Endodermal cell (in vitro differentiated cells): ENCODE measurements around the gene MBP. TPM values are rescaled to one million over a fixed set of nuclear protein-coding genes. Genes with fewer than 3 reads are reported as not detected.

Source experiments
- DNase-seq: peaks from one replicate; pipeline ENCODE4 v3.0.0-alpha.2; 2017
- H3K27ac ChIP-seq: 2 replicates; pipeline ENCODE4 v1.5.1; 2013; ENCODE audit warnings: mild to moderate bottlenecking, low read depth, low read length, moderate library complexity
- H3K27me3 ChIP-seq: 2 replicates; pipeline ENCODE4 v1.6.1; 2013; ENCODE audit warnings: mild to moderate bottlenecking, low read length, moderate library complexity; ENCODE audit not compliant: insufficient read depth, control insufficient read depth, poor library complexity, severe bottlenecking
- H3K36me3 ChIP-seq: 2 replicates; pipeline ENCODE4 v1.7.0; 2013; ENCODE audit warnings: mild to moderate bottlenecking, low read length, moderate library complexity; ENCODE audit not compliant: control insufficient read depth, insufficient read depth
- H3K4me1 ChIP-seq: one replicate; pipeline ENCODE4 v1.7.0; 2013; ENCODE audit warnings: low read length; ENCODE audit not compliant: control insufficient read depth, insufficient read depth
- H3K4me3 ChIP-seq: 2 replicates; pipeline ENCODE4 v1.5.1; 2013; ENCODE audit warnings: mild to moderate bottlenecking, low read length, moderate library complexity
- H3K9ac ChIP-seq: 2 replicates; pipeline ENCODE4 v1.6.1; 2013; ENCODE audit warnings: mild to moderate bottlenecking, low read length, moderate library complexity; ENCODE audit not compliant: poor library complexity, severe bottlenecking; ENCODE audit errors: extremely low read depth
- H3K9me3 ChIP-seq: 2 replicates; pipeline ENCODE4 v1.6.1; 2013; ENCODE audit warnings: mild to moderate bottlenecking, low read length, moderate library complexity; ENCODE audit not compliant: control insufficient read depth
- H3K27ac Mint-ChIP-seq: 2 replicates; pipeline ENCODE4 v1.8.0; 2020; ENCODE audit warnings: mixed read lengths
- H3K27me3 Mint-ChIP-seq: 2 replicates; pipeline ENCODE4 v1.8.0; 2021; ENCODE audit warnings: mild to moderate bottlenecking, mixed read lengths; ENCODE audit not compliant: insufficient read depth
- H3K36me3 Mint-ChIP-seq: 2 replicates; pipeline ENCODE4 v1.8.0; 2020; ENCODE audit warnings: low read depth, mixed read lengths
- H3K4me1 Mint-ChIP-seq: 2 replicates; pipeline ENCODE4 v1.8.0; 2020; ENCODE audit warnings: mixed read lengths
- H3K4me3 Mint-ChIP-seq: 2 replicates; pipeline ENCODE4 v1.8.0; 2020; ENCODE audit warnings: mild to moderate bottlenecking, moderate library complexity, mixed read lengths
- H3K9me3 Mint-ChIP-seq: 2 replicates; pipeline ENCODE4 v1.8.0; 2020; ENCODE audit warnings: mild to moderate bottlenecking, mixed read lengths
- WGBS, 2 experiments: methylation state at CpG; one replicate each; pipeline versions ENCODE4 v1.1.5 to v1.1.7; 2013; ENCODE audit warnings: missing lambda C conversion rate in 2 of 2, mixed read lengths in 1 of 2; ENCODE audit not compliant: insufficient coverage in 1 of 2, insufficient read length in 1 of 2; 5-methylcytosine and 5-hydroxymethylcytosine counted together
- long read RNA-seq, 4 experiments: library from polyadenylated mRNA in 2 of 4; library from RNA in 1 of 4; library from capped mRNA in 1 of 4; stranded (forward) in 3 of 4; unstranded in 1 of 4; transcript quantifications; one replicate each; pipeline ENCODE4 v2.0.0, GENCODE V29; 2020 to 2021; ENCODE audit warnings: inconsistent platforms in 1 of 4
- polyA plus RNA-seq, 2 experiments: library from polyadenylated mRNA; stranded (reverse); fragments of 50-300 nt; gene quantifications; one replicate each; pipeline ENCODE4 v1.2.3, GENCODE V29; 2013
- total RNA-seq, 2 donors: library from RNA; stranded (reverse); fragmentation: NEBNext Ultra II Directional in 1 of 2; extraction: Animal tissue kit (Norgen Biotek cat#: 25700) in 1 of 2; gene quantifications; 2 replicates in 1 of 2; 3 replicates in 1 of 2; pipeline ENCODE4 v1.2.1, GENCODE V29; 2021
- TF ChIP-seq, protein P1 (sequence below): fragments of 200-600 bp; sonication (generic); conservative IDR thresholded peaks from 2 replicates; pipeline ENCODE4 v1.5.0; 2021; ENCODE audit warnings: antibody characterized with exemption, mild to moderate bottlenecking

The MBP gene
- total RNA-seq, result 10 to 100 TPM; 16.3 to 19.0 TPM
- 2.6 TPM for polyA plus RNA-seq (2013, experiment 1 of 2)
- 2.1 TPM for polyA plus RNA-seq (2013, experiment 2 of 2)
- long read RNA-seq, experiment 1, partial matches to known transcripts, result 0 of 11 reads
- long read RNA-seq, experiment 1, other reads (novel, unspliced or antisense), result 11 of 11 reads
- long read RNA-seq, experiment 2, full-length matches to known transcripts, result 7 of 14 reads
- long read RNA-seq, experiment 2, partial matches to known transcripts, result 0 of 14 reads
- long read RNA-seq, experiment 2, other reads (novel, unspliced or antisense), result 7 of 14 reads
- long read RNA-seq, experiment 3, full-length matches to known transcripts, result 29 of 38 reads
- long read RNA-seq, experiment 3, partial matches to known transcripts, result 0 of 38 reads
- long read RNA-seq, experiment 3, other reads (novel, unspliced or antisense), result 9 of 38 reads
- long read RNA-seq, experiment 4, result 0 reads

DNA sequence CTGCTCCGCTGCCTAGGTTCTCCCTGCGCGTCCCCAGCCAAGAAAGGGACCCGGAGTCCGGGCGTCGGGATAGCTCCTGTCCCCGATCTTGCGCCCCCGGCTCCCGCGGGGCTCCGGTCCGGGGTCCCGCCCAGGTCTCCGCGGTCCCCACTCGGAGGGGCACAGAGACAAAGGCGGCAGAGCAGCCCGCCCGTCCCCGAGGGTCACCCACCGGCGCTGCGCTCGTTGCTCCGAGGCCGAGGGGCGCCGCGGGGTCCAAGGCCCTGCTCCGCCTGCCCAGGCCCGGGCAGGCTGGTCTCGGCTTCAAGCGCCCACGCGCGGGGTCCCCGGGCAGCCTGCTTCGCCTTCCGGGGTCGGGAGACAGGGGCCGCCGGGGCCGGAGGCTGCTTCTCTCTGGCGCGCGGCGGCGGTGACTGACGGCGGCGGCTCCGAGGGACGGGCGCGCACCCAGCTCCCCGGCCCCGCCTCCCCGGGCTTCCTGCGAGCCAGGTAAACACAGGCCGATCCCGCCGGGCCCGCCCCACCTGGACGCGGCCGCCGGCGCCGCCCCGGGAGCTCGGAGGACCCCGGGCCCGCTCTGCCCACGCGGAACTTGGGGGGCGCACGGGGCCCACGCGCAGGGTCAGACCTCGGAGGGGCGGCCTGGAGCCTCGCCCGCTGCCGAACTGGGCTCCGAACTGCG lies at the start of gene MBP:
Gene MBP (minus strand): TSS at position 415 of the 682 bp plus-strand sequence. CDS start 27,522 bp downstream, outside the sequence.
- no peaks in the 10 kb centered on the region for H3K36me3 ChIP-seq
- H3K9me3 ChIP-seq, result no peaks in the 10 kb centered on the region
- H3K9ac ChIP-seq, result peak within 1 kb of the TSS; percentile 34
- no peaks in the 10 kb centered on the region for H3K4me1 ChIP-seq
- H3K27ac ChIP-seq, result no peak within 1 kb of the TSS
- Mint-ChIP-seq H3K36me3 (peaks cover 2% of the 10 kb centered on the region), H3K4me1 (peaks cover 18% of the 10 kb centered on the region), H3K4me3 (peak within 1 kb of the TSS; percentile 74), H3K27me3 (peaks cover 41% of the 10 kb centered on the region), H3K27ac (no peak within 1 kb of the TSS), H3K9me3 (no peaks in the 10 kb centered on the region)
- H3K4me3 ChIP-seq, result peak within 1 kb of the TSS; percentile 79
- peak; percentile 92 for DNase-seq
- 0% methylated on average over 23 to 88 of the region's 88 CpGs for WGBS, 2 experiments
- TF ChIP-seq, protein P1, sequence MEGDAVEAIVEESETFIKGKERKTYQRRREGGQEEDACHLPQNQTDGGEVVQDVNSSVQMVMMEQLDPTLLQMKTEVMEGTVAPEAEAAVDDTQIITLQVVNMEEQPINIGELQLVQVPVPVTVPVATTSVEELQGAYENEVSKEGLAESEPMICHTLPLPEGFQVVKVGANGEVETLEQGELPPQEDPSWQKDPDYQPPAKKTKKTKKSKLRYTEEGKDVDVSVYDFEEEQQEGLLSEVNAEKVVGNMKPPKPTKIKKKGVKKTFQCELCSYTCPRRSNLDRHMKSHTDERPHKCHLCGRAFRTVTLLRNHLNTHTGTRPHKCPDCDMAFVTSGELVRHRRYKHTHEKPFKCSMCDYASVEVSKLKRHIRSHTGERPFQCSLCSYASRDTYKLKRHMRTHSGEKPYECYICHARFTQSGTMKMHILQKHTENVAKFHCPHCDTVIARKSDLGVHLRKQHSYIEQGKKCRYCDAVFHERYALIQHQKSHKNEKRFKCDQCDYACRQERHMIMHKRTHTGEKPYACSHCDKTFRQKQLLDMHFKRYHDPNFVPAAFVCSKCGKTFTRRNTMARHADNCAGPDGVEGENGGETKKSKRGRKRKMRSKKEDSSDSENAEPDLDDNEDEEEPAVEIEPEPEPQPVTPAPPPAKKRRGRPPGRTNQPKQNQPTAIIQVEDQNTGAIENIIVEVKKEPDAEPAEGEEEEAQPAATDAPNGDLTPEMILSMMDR, result no peak
- H3K27me3 ChIP-seq, result peaks cover 44% of the 10 kb centered on the region

DNA sequence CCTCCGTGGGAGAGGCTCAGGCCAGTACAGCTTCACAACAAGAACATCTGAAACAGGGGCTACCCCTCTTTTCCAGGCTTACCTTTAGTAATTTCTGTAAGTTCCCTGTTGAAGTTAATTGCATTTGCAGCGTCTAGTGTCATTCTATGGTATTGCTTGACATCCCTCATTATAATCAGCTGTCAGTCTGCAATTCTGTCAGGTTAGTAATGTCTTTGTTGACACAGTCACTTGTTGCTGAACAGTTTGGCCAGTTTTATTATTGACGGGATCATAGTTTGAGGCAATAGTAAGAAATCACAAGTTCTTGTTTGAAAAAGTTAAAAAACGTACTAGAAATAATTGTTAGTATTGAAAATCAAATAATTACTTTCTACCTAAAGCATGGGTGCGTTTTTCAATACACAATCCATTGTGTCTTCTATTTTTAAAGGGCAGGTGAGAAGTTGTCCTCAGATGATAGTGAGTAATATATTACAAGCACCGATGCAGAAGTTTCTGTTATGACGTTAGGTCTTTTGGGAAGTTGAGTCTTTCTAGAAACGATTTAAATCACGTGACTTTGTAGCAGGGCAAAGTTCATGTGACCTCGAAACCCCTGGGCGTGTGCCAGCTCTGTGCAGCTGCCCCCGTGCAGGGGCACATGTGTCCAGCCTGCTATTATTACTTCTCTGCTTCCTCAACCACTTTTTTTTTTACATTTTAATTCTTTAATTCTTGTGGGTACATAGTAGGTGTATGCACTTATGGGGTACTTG lies 49.5 kb upstream of the MBP start:
- Mint-ChIP-seq H3K36me3 (no peaks in the 10 kb centered on the region), H3K27ac (no peak overlapping the region), H3K4me1 (no peaks in the 10 kb centered on the region), H3K4me3 (no peak overlapping the region), H3K9me3 (peaks cover 24% of the 10 kb centered on the region), H3K27me3 (no peaks in the 10 kb centered on the region)
- WGBS, 2 experiments, result 93 to 94% methylated on average over 6 to 12 of the region's 12 CpGs
- H3K9me3 ChIP-seq, result no peaks in the 10 kb centered on the region
- no peaks in the 10 kb centered on the region for H3K4me1 ChIP-seq
- H3K27me3 ChIP-seq, result no peaks in the 10 kb centered on the region
- H3K4me3 ChIP-seq, result no peak overlapping the region
- no peaks in the 10 kb centered on the region for H3K36me3 ChIP-seq
- DNase-seq, result no peak
- no peak overlapping the region for H3K27ac ChIP-seq
- TF ChIP-seq, protein P1, result no peak
- no peak overlapping the region for H3K9ac ChIP-seq

DNA sequence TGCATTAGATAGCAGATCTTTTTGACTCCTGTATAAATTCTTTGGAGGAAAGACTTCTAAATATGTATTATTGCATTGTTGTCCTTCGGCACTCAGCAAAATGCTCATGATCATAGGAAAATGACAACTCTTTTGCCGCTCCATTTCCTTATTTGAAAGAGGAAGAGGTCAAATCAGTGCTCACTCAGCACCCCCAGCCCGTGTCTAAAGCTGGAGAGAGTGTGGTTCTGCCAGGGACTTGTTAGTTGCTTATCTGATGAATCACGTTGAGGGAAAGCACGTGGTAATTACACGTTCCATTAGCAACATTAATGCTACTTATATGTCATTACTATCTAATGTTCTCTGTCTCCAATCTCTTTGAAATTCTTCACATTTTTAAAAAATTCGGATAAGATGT lies 46.0 kb upstream of the MBP start:
- Mint-ChIP-seq H3K27me3 (no peaks in the 10 kb centered on the region), H3K27ac (no peak overlapping the region), H3K36me3 (no peaks in the 10 kb centered on the region), H3K4me3 (no peak overlapping the region), H3K4me1 (no peaks in the 10 kb centered on the region), H3K9me3 (no peaks in the 10 kb centered on the region)
- WGBS, 2 experiments, result 89 to 98% methylated on average over 7 of the region's 7 CpGs
- no peak overlapping the region for H3K9ac ChIP-seq
- H3K9me3 ChIP-seq, result no peaks in the 10 kb centered on the region
- no peaks in the 10 kb centered on the region for H3K27me3 ChIP-seq
- no peak for DNase-seq
- no peaks in the 10 kb centered on the region for H3K36me3 ChIP-seq
- TF ChIP-seq, protein P1, result no peak
- no peaks in the 10 kb centered on the region for H3K4me1 ChIP-seq
- no peak overlapping the region for H3K4me3 ChIP-seq
- H3K27ac ChIP-seq, result no peak overlapping the region
